NOMO-1 treated with DMSO at 0.1 percent for 48 hours (cell line): ENCODE data around the gene UTP15.
A peak's percentile ranks its signal among the peaks of the same experiment; 100 is the strongest.

ENCODE experiments used
- DNase-seq: peaks from one replicate; lab custom pipeline; 2025; ENCODE audit not compliant: unreplicated experiment; lab: John Stamatoyannopoulos, UW

Gene UTP15

GRCh38 chr5:73619606-73620333 lies 54.2 kb downstream of the UTP15 start:
- DNase-seq, result no peak

- no peak for DNase-seq
Observed at GRCh38 chr5:73620334-73620687, 54.8 kb downstream of the UTP15 start.

GRCh38 chr5:73623060-73623459 lies 57.5 kb downstream of the UTP15 start:
- DNase-seq, result no peak

- no peak for DNase-seq
Observed at GRCh38 chr5:73623901-73624404, 58.4 kb downstream of the UTP15 start.

GRCh38 chr5:73624888-73625287 lies 59.3 kb downstream of the UTP15 start:
- no peak for DNase-seq

- DNase-seq, result no peak
Observed at GRCh38 chr5:73625372-73625943, 59.9 kb downstream of the UTP15 start.

- peak; percentile 35 for DNase-seq
Observed at GRCh38 chr5:73625944-73626811, 60.6 kb downstream of the UTP15 start, which contains the start of gene ARHGEF28. Gene ARHGEF28 (plus strand): TSS chr5:73626196. CDS start chr5:73684852, 58,656 bp downstream.

- no peak for DNase-seq
Observed at GRCh38 chr5:73626814-73627313, 61.3 kb downstream of the UTP15 start.

- DNase-seq, result no peak
Observed at GRCh38 chr5:73629456-73629855, 63.9 kb downstream of the UTP15 start.

- DNase-seq, result no peak
Observed at GRCh38 chr5:73630765-73631164, 65.2 kb downstream of the UTP15 start.

GRCh38 chr5:73631500-73631899 lies 66.0 kb downstream of the UTP15 start:
- DNase-seq, result no peak
